Placental pericyte (primary cell): ENCODE measurements around the gene ABHD2. TPM values are rescaled to one million over a fixed set of nuclear protein-coding genes. Genes with fewer than 3 reads are reported as not detected.

Experiments used
- small RNA-seq: library from RNA; depleted of rRNA; stranded (forward); fragments of <200 nt; gene quantifications from one replicate; pipeline ENCODE3, GENCODE V24; 2012; ENCODE audit warnings: low replicate concordance
- total RNA-seq: library from RNA; depleted of rRNA; stranded (reverse); fragments of >200 nt; gene quantifications from 2 replicates; pipeline ENCODE4 v1.2.3, GENCODE V29; 2012

The ABHD2 gene
- total RNA-seq, result 36.1 and 113 TPM in 2 replicates

GRCh38 chr15:89087830-89088604, at the start of gene ABHD2:
TSS of gene ABHD2 (plus strand) at chr15:89088456. CDS start at chr15:89116328, 27,872 bp downstream.

DNA sequence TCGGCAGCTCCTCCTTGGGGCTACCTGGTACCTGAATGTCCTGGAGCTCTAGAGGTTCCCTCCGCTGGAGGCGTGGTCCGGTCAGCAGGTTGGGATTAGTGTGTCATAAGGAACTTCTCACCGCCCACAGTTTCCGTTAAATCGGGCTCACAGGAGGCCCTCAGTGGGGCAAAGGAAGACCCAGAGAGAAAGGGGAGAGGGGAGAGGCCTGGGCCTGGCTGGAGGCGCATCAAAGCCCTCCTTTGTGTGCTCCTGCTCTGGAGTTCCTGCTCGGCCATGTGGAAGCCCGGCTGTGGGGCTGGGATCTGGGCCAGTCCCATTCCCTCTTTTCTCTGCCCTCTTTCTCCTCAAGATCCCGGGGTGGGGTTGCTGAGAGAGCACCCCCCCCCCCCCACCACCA, 133.3 kb downstream of the ABHD2 start, which contains the start of gene RLBP1:
TSS of gene RLBP1 (minus strand) at position 37 of the 400 bp plus-strand sequence. CDS start 2,604 bp downstream, outside the sequence.

DNA sequence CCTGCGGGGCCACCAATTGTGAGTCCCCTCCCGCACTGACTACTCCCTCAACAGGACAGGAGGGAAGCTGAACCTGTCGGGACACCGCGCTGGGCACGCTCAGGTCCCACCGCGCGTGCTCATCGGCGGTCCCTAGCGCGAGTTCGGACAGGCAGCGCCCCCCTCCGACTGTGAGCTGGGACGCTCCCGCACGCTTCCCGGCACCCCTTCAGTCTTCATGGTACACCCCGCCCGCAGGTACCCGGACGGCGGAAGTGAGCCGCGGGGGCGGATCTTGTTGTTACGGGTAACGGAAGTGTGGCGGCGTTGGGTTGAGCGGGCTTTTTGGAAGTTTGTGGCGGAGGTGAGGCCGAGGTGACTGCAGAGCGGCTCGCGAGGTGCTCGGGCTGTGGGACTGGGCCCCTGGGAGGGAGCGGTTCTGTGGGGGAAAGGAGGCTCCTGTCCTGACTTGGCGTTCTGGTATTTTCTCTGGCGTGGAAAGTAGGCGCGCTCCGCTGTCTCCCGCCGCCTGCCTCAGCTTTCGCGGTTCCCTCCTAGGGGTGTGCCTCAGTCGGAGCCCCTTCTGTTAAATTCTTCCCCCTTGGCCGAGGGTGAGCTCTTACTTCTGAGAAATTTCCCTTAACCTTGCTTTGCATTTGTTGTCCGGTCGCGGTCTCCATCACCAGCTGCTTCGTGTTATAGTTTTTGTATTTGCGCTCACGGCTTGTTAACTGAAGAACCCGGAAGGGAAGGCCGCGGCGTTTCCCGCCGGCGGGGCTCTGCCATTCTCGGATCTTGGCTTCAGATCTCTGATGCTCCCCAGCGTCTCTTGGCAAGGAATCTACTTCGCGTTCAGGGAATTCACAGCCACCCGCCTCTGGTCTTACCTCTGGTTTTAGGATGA, 155.7 kb downstream of the ABHD2 start, which contains the start of gene FANCI:
TSS of gene FANCI (plus strand) at position 289 of the 883 bp plus-strand sequence. CDS start 3,669 bp downstream, outside the sequence.

Small RNA genes within 50 kb of the gene (small RNA-seq; reads per million reads assigned to genes)
- not detected for gene RNU7-195P

Other genes with a start within 250 kb of the ABHD2 start
- gene HAPLN3, start 192.9 kb upstream of the ABHD2 start, total RNA-seq, result 3.5 and 4.2 TPM in 2 replicates
- gene MFGE8, start 175.1 kb upstream of the ABHD2 start, total RNA-seq, result 142 and 207 TPM in 2 replicates
- gene RLBP1, start 133.1 kb downstream of the ABHD2 start, total RNA-seq, result not detected in 2 replicates
- 2.2 and 68.4 TPM in 2 replicates for gene FANCI, start 155.5 kb downstream of the ABHD2 start, total RNA-seq
- gene POLG, start 246.4 kb downstream of the ABHD2 start, total RNA-seq, result 52.5 and 90.3 TPM in 2 replicates